ENCODE measurements around the gene CLEC4F. TPM values are rescaled to one million over a fixed set of nuclear protein-coding genes. Genes with fewer than 3 reads are reported as not detected.

Gene CLEC4F
- total RNA-seq, 1 donor from 2014 or later, result 0.10 TPM

Small RNAs within 50 kb of the gene (small RNA-seq; reads per million reads assigned to genes)
- not detected for gene HMGN2P21 (ENCODE audit: low replicate concordance)

Other genes starting within 250 kb of the CLEC4F start
- gene ADD2, start 52.4 kb downstream of the CLEC4F start, total RNA-seq, result 8.5 TPM
- not detected for gene FIGLA, start 30.0 kb downstream of the CLEC4F start, total RNA-seq
- gene CD207, start 15.2 kb upstream of the CLEC4F start, total RNA-seq, result 5.3 TPM
- gene VAX2, start 80.0 kb upstream of the CLEC4F start, total RNA-seq, result 0.20 TPM
- 2.3 TPM for gene ATP6V1B1, start 115.3 kb upstream of the CLEC4F start, total RNA-seq
- 2.1 TPM for gene ANKRD53, start 158.0 kb upstream of the CLEC4F start, total RNA-seq
- gene TEX261, start 174.3 kb upstream of the CLEC4F start, total RNA-seq, result 14.3 TPM
- gene NAGK, start 248.0 kb upstream of the CLEC4F start, total RNA-seq, result 58.2 TPM